Karpas-422 (cell line): ENCODE measurements around the gene KSR2. TPM values are rescaled to one million over a fixed set of nuclear protein-coding genes. Genes with fewer than 3 reads are reported as not detected.

ENCODE experiments used
- DNase-seq: peaks from one replicate; pipeline ENCODE4 v3.0.0-alpha.2; 2015
- H2AFZ ChIP-seq: fragments of 200-600 bp; sonication (generic); 2 replicates; pipeline ENCODE4 v1.6.1; 2014; ENCODE audit warnings: antibody characterized with exemption, low read length, mixed read lengths
- H3K27ac ChIP-seq: fragments of 200-600 bp; sonication (generic); 2 replicates; pipeline ENCODE4 v1.5.1; 2014; ENCODE audit warnings: mild to moderate bottlenecking, low read length, moderate library complexity
- H3K27me3 ChIP-seq: fragments of 200-600 bp; sonication (generic); 2 replicates; pipeline ENCODE4 v1.6.1; 2014; ENCODE audit warnings: low read length, mixed read lengths
- H3K36me3 ChIP-seq: fragments of 200-600 bp; sonication (generic); 2 replicates; pipeline ENCODE4 v1.6.1; 2014; ENCODE audit warnings: low read length, mixed read lengths; ENCODE audit not compliant: insufficient read depth
- H3K4me1 ChIP-seq: fragments of 200-600 bp; sonication (generic); 2 replicates; pipeline ENCODE4 v1.6.1; 2014; ENCODE audit warnings: mild to moderate bottlenecking, low read length, mixed read lengths
- H3K4me2 ChIP-seq: fragments of 200-600 bp; sonication (generic); 2 replicates; pipeline ENCODE4 v1.6.1; 2014; ENCODE audit warnings: low read length, low read depth, mild to moderate bottlenecking; ENCODE audit not compliant: poor library complexity, severe bottlenecking
- H3K4me3 ChIP-seq: fragments of 200-600 bp; sonication (generic); 2 replicates; pipeline ENCODE4 v1.5.1; 2014; ENCODE audit warnings: mild to moderate bottlenecking, antibody characterized with exemption, low read length, mixed read lengths
- H3K79me2 ChIP-seq: fragments of 200-600 bp; sonication (generic); 2 replicates; pipeline ENCODE4 v1.6.1; 2014; ENCODE audit warnings: mild to moderate bottlenecking, low read length, mixed read lengths
- H3K9ac ChIP-seq: fragments of 200-600 bp; sonication (generic); 2 replicates; pipeline ENCODE4 v1.6.0; 2014; ENCODE audit warnings: low read length
- H3K9me2 ChIP-seq: fragments of 200-600 bp; sonication (generic), shearing (Covaris generic); replicated peaks from 2 replicates; pipeline ENCODE4 v1.6.0; 2014; ENCODE audit warnings: mild to moderate bottlenecking, low read length, moderate library complexity; ENCODE audit not compliant: insufficient read depth
- H3K9me3 ChIP-seq: fragments of 300-700, 200-600 bp; sonication (generic); 2 replicates; pipeline ENCODE4 v1.6.1; 2014; ENCODE audit warnings: low read length, mixed read lengths
- H4K20me1 ChIP-seq: fragments of 200-600 bp; sonication (generic); 2 replicates; pipeline ENCODE4 v1.6.1; 2014; ENCODE audit warnings: mild to moderate bottlenecking, antibody characterized with exemption, low read length, low read depth; ENCODE audit not compliant: insufficient read depth
- total RNA-seq: library from RNA; depleted of rRNA; stranded (reverse); fragments of >200 nt; shearing (Covaris generic); gene quantifications from 2 replicates; pipeline ENCODE4 v1.2.3, GENCODE V29; 2014; ENCODE audit warnings: low replicate concordance

KSR2 gene
- total RNA-seq, 1 experiment from 2014 or later = 0.04 TPM

- no peak overlapping the region for H3K27ac ChIP-seq
- DNase-seq = no peak
- H3K4me3 ChIP-seq = no peak overlapping the region
- no peaks in the 10 kb centered on the region for H3K36me3 ChIP-seq
- no peaks in the 10 kb centered on the region for H3K4me1 ChIP-seq
- no peaks in the 10 kb centered on the region; the same call in 1 of the 2 replicates for H4K20me1 ChIP-seq
- H3K79me2 ChIP-seq = no peaks in the 10 kb centered on the region
- no peak overlapping the region for H3K9ac ChIP-seq
- no peaks in the 10 kb centered on the region for H3K9me2 ChIP-seq
- H3K4me2 ChIP-seq = no peak overlapping the region
- H3K27me3 ChIP-seq = no peaks in the 10 kb centered on the region; the same call in 1 of the 2 replicates
- H2AFZ ChIP-seq = no peak overlapping the region
- H3K9me3 ChIP-seq = peaks cover 4% of the 10 kb centered on the region; the same call in 1 of the 2 replicates
Observed at GRCh38 chr12:117842220-117842619, 126.6 kb downstream of the KSR2 start.

- no peaks in the 10 kb centered on the region for H3K9me3 ChIP-seq
- no peak overlapping the region for H3K4me2 ChIP-seq
- H3K79me2 ChIP-seq = no peaks in the 10 kb centered on the region
- DNase-seq = no peak
- no peaks in the 10 kb centered on the region for H3K4me1 ChIP-seq
- H2AFZ ChIP-seq = no peak overlapping the region
- no peaks in the 10 kb centered on the region; the same call in 1 of the 2 replicates for H4K20me1 ChIP-seq
- H3K27me3 ChIP-seq = no peaks in the 10 kb centered on the region
- H3K27ac ChIP-seq = no peak overlapping the region
- no peak overlapping the region for H3K4me3 ChIP-seq
- H3K9me2 ChIP-seq = no peaks in the 10 kb centered on the region
- H3K9ac ChIP-seq = no peak overlapping the region
- no peaks in the 10 kb centered on the region for H3K36me3 ChIP-seq
Observed at GRCh38 chr12:117837737-117838050, 131.1 kb downstream of the KSR2 start.

- H3K9ac ChIP-seq = no peak overlapping the region
- no peaks in the 10 kb centered on the region for H3K36me3 ChIP-seq
- no peak overlapping the region for H2AFZ ChIP-seq
- no peak overlapping the region for H3K4me3 ChIP-seq
- H3K79me2 ChIP-seq = no peaks in the 10 kb centered on the region
- H3K9me2 ChIP-seq = no peaks in the 10 kb centered on the region
- peak; percentile 90 for DNase-seq
- no peaks in the 10 kb centered on the region; the same call in 1 of the 2 replicates for H4K20me1 ChIP-seq
- H3K27ac ChIP-seq = no peak overlapping the region
- no peaks in the 10 kb centered on the region for H3K27me3 ChIP-seq
- H3K4me2 ChIP-seq = no peak overlapping the region
- no peaks in the 10 kb centered on the region for H3K4me1 ChIP-seq
- no peaks in the 10 kb centered on the region for H3K9me3 ChIP-seq
Observed at GRCh38 chr12:117836999-117837736, 131.6 kb downstream of the KSR2 start.

GRCh38 chr12:117836476-117836875 lies 132.3 kb downstream of the KSR2 start:
- Histone ChIP-seq H3K27me3 (no peaks in the 10 kb centered on the region), H3K27ac (no peak overlapping the region), H3K36me3 (no peaks in the 10 kb centered on the region), H3K9me2 (no peaks in the 10 kb centered on the region), H3K79me2 (no peaks in the 10 kb centered on the region), H3K9me3 (no peaks in the 10 kb centered on the region), H3K9ac (no peak overlapping the region), H2AFZ (no peak overlapping the region), H4K20me1 (no peaks in the 10 kb centered on the region; the same call in 1 of the 2 replicates), H3K4me1 (no peaks in the 10 kb centered on the region), H3K4me3 (no peak overlapping the region), H3K4me2 (no peak overlapping the region)
- DNase-seq = no peak

- Histone ChIP-seq H3K4me1 (no peaks in the 10 kb centered on the region), H4K20me1 (no peaks in the 10 kb centered on the region; the same call in 1 of the 2 replicates), H3K9me3 (no peaks in the 10 kb centered on the region), H3K4me3 (no peak overlapping the region), H3K9me2 (no peaks in the 10 kb centered on the region), H3K27ac (no peak overlapping the region), H3K79me2 (no peaks in the 10 kb centered on the region), H2AFZ (no peak overlapping the region), H3K27me3 (no peaks in the 10 kb centered on the region), H3K4me2 (no peak overlapping the region), H3K36me3 (no peaks in the 10 kb centered on the region), H3K9ac (no peak overlapping the region)
- DNase-seq = peak; percentile 39
Observed at GRCh38 chr12:117835156-117835555, 133.6 kb downstream of the KSR2 start.

GRCh38 chr12:117832459-117833457 lies 136.0 kb downstream of the KSR2 start:
- H3K9me2 ChIP-seq = no peaks in the 10 kb centered on the region
- H3K9me3 ChIP-seq = no peaks in the 10 kb centered on the region; the same call in 1 of the 2 replicates
- DNase-seq = no peak
- H3K4me2 ChIP-seq = no peak overlapping the region
- no peak overlapping the region for H3K9ac ChIP-seq
- no peaks in the 10 kb centered on the region for H3K4me1 ChIP-seq
- no peaks in the 10 kb centered on the region for H3K36me3 ChIP-seq
- H4K20me1 ChIP-seq = no peaks in the 10 kb centered on the region; the same call in 1 of the 2 replicates
- H3K79me2 ChIP-seq = no peaks in the 10 kb centered on the region
- no peak overlapping the region for H3K4me3 ChIP-seq
- H3K27ac ChIP-seq = no peak overlapping the region
- no peaks in the 10 kb centered on the region for H3K27me3 ChIP-seq
- H2AFZ ChIP-seq = no peak overlapping the region

- no peak overlapping the region for H2AFZ ChIP-seq
- H3K36me3 ChIP-seq = no peaks in the 10 kb centered on the region
- H3K9me2 ChIP-seq = no peaks in the 10 kb centered on the region
- no peaks in the 10 kb centered on the region for H3K79me2 ChIP-seq
- H3K27ac ChIP-seq = no peak overlapping the region
- H3K9ac ChIP-seq = no peak overlapping the region
- no peaks in the 10 kb centered on the region; the same call in 1 of the 2 replicates for H3K9me3 ChIP-seq
- H3K27me3 ChIP-seq = no peaks in the 10 kb centered on the region
- H3K4me1 ChIP-seq = no peaks in the 10 kb centered on the region
- no peaks in the 10 kb centered on the region for H4K20me1 ChIP-seq
- no peak for DNase-seq
- H3K4me3 ChIP-seq = no peak overlapping the region
- H3K4me2 ChIP-seq = no peak overlapping the region
Observed at GRCh38 chr12:117830471-117830870, 138.3 kb downstream of the KSR2 start.

GRCh38 chr12:117829108-117829507 lies 139.7 kb downstream of the KSR2 start:
- Histone ChIP-seq H3K79me2 (no peaks in the 10 kb centered on the region), H2AFZ (no peak overlapping the region), H3K36me3 (no peaks in the 10 kb centered on the region), H3K4me1 (no peaks in the 10 kb centered on the region), H4K20me1 (no peaks in the 10 kb centered on the region), H3K9ac (no peak overlapping the region), H3K27ac (no peak overlapping the region), H3K9me2 (no peaks in the 10 kb centered on the region), H3K9me3 (no peaks in the 10 kb centered on the region; the same call in 1 of the 2 replicates), H3K4me2 (no peak overlapping the region), H3K27me3 (no peaks in the 10 kb centered on the region), H3K4me3 (no peak overlapping the region)
- DNase-seq = no peak
